SK-N-SH (cell line): ENCODE results near the gene RASSF4. TPM values are rescaled to one million over a fixed set of nuclear protein-coding genes. Genes with fewer than 3 reads are reported as not detected.

ENCODE experiments used
- CTCF ChIA-PET: fragments of 300-600, 350-600 bp; formaldehyde crosslinking; extraction: SDS; loops from one replicate; lab custom pipeline; 2021; lab: Yijun Ruan, JAX
- POLR2A ChIA-PET: fragments of 350-600 bp; sonication (Branson Sonifier 250); formaldehyde crosslinking; extraction: SDS; loops from one replicate; lab custom pipeline; 2020; ENCODE audit warnings: antibody characterized with exemption, inconsistent platforms; lab: Yijun Ruan, JAX
- DNase-seq: peaks from one replicate; pipeline ENCODE4 v3.0.0; 2012
- H2AFZ ChIP-seq: fragments of 200-600 bp; sonication (generic); 2 replicates; pipeline ENCODE4 v1.8.1; 2016; ENCODE audit warnings: antibody characterized with exemption, mild to moderate bottlenecking, low read depth
- H3F3A ChIP-seq: fragments of 200-600 bp; sonication (generic); replicated peaks from 2 replicates; pipeline ENCODE3; 2016; ENCODE audit warnings: antibody characterized with exemption, mild to moderate bottlenecking; ENCODE audit not compliant: insufficient read depth
- H3K27ac ChIP-seq, 2 experiments: fragments of 200-500 bp in 1 of 2; fragments of 200-600 bp in 1 of 2; sonication (Bioruptor generic) in 1 of 2; sonication (generic), shearing (Covaris generic) in 1 of 2; 2 replicates each; pipeline versions ENCODE4 v1.5.1 to v1.6.1; 2014 to 2016; ENCODE audit warnings: low read depth in 2 of 2, inconsistent platforms in 1 of 2, low read length in 1 of 2, mild to moderate bottlenecking in 1 of 2, mixed read lengths in 1 of 2
- H3K27me3 ChIP-seq: fragments of 200-600 bp; sonication (generic), shearing (Covaris generic); 2 replicates; pipeline ENCODE4 v1.6.1; 2016; ENCODE audit warnings: mixed run types; ENCODE audit not compliant: insufficient read depth
- H3K36me3 ChIP-seq, 2 experiments: fragments of 200-500 bp in 1 of 2; fragments of 200-600 bp in 1 of 2; sonication (Bioruptor generic) in 1 of 2; sonication (generic) in 1 of 2; replicated peaks in 1 of 2; 2 replicates each; pipeline versions ENCODE3 to v1.5.1; 2014 to 2016; ENCODE audit warnings: low read length in 1 of 2, mild to moderate bottlenecking in 1 of 2; ENCODE audit not compliant: insufficient read depth in 2 of 2, control insufficient read depth in 1 of 2
- H3K4me1 ChIP-seq, 2 experiments: fragments of 200-500 bp in 1 of 2; fragments of 200-600 bp in 1 of 2; sonication (Bioruptor generic) in 1 of 2; sonication (generic), shearing (Covaris generic) in 1 of 2; 2 replicates each; pipeline versions ENCODE4 v1.5.1 to v1.6.1; 2014 to 2016; ENCODE audit warnings: low read depth in 1 of 2, low read length in 1 of 2, mixed run types in 1 of 2; ENCODE audit not compliant: insufficient read depth in 2 of 2, control insufficient read depth in 1 of 2
- H3K4me2 ChIP-seq: fragments of 200-600 bp; sonication (generic), shearing (Covaris generic); 2 replicates; pipeline ENCODE4 v1.6.1; 2017; ENCODE audit warnings: mixed run types
- H3K4me3 ChIP-seq, 2 experiments: fragments of 200-500 bp in 1 of 2; fragments of 200-600 bp in 1 of 2; sonication (Bioruptor generic) in 1 of 2; sonication (generic), shearing (Covaris generic) in 1 of 2; 2 replicates each; pipeline versions ENCODE4 v1.5.1 to v1.8.1; 2014 to 2016; ENCODE audit warnings: low read depth in 2 of 2, inconsistent platforms in 1 of 2, low read length in 1 of 2, mild to moderate bottlenecking in 1 of 2, mixed read lengths in 1 of 2, moderate library complexity in 1 of 2
- H3K79me2 ChIP-seq: fragments of 200-600 bp; sonication (generic); 2 replicates; pipeline ENCODE4 v1.8.1; 2017; ENCODE audit warnings: mild to moderate bottlenecking; ENCODE audit not compliant: insufficient read depth
- H3K9ac ChIP-seq: fragments of 200-600 bp; sonication (generic); 2 replicates; pipeline ENCODE4 v1.6.1; 2017; ENCODE audit warnings: mixed run types
- H3K9me2 ChIP-seq: fragments of 200-600 bp; sonication (generic); 2 replicates; pipeline ENCODE4 v1.6.1; 2017; ENCODE audit warnings: mixed run types
- H3K9me3 ChIP-seq: fragments of 200-600 bp; sonication (generic); 2 replicates; pipeline ENCODE4 v1.6.1; 2017; ENCODE audit warnings: mixed run types, mild to moderate bottlenecking, moderate library complexity
- H4K20me1 ChIP-seq: fragments of 200-600 bp; sonication (generic); 2 replicates; pipeline ENCODE4 v1.6.1; 2017; ENCODE audit warnings: mild to moderate bottlenecking, mixed run types; ENCODE audit not compliant: insufficient read depth
- CHD2 ChIP-seq: fragments of 150-350 bp; IDR thresholded peaks from 2 replicates; pipeline ENCODE4 v1.6.1; 2018; ENCODE audit warnings: low read length; ENCODE audit not compliant: partially characterized antibody
- ELF1 ChIP-seq: IDR thresholded peaks from 2 replicates; pipeline ENCODE4 v1.4.0; 2012
- EP300 ChIP-seq, 2 experiments: IDR thresholded peaks; 2 replicates each; pipeline versions ENCODE4 v1.4.0 to v1.6.1; 2012; ENCODE audit warnings: borderline replicate concordance in 1 of 2, low read depth in 1 of 2, low read length in 1 of 2
- EZH2phosphoT487 ChIP-seq: fragments of 200-600 bp; sonication (generic); IDR thresholded peaks from 2 replicates; pipeline ENCODE4 v1.6.1; 2017; ENCODE audit warnings: low read depth, mixed run types, mild to moderate bottlenecking, antibody characterized with exemption, moderate library complexity, borderline replicate concordance
- FOSL2 ChIP-seq: IDR thresholded peaks from 2 replicates; pipeline ENCODE4 v1.4.0; 2012; ENCODE audit warnings: low read depth, mild to moderate bottlenecking, moderate library complexity, borderline replicate concordance
- FOXJ3 ChIP-seq: sonication (generic); formaldehyde crosslinking; IDR thresholded peaks from 2 replicates; pipeline ENCODE4 v1.5.1; 2020; ENCODE audit warnings: mild to moderate bottlenecking, missing genetic modification reagents
- GABPA ChIP-seq: IDR thresholded peaks from 2 replicates; pipeline ENCODE4 v1.4.0; 2012; ENCODE audit warnings: low read depth, mild to moderate bottlenecking
- JUND ChIP-seq: IDR thresholded peaks from 2 replicates; pipeline ENCODE4 v1.4.0; 2012
- MAX ChIP-seq: IDR thresholded peaks from 2 replicates; pipeline ENCODE4 v1.4.0; 2012; ENCODE audit warnings: low read depth
- MEF2A ChIP-seq: IDR thresholded peaks from 2 replicates; pipeline ENCODE4 v1.4.0; 2012; ENCODE audit warnings: low read depth, borderline replicate concordance
- MXI1 ChIP-seq: IDR thresholded peaks from 2 replicates; pipeline ENCODE4 v1.6.1; 2012; ENCODE audit warnings: mild to moderate bottlenecking, low read depth, low read length, improper control_type of control experiment
- NRF1 ChIP-seq: IDR thresholded peaks from 2 replicates; pipeline ENCODE4 v1.6.1; 2012; ENCODE audit warnings: low read depth, mild to moderate bottlenecking, low read length
- PBX3 ChIP-seq: IDR thresholded peaks from 2 replicates; pipeline ENCODE4; 2012
- RAD21 ChIP-seq: IDR thresholded peaks from 2 replicates; pipeline ENCODE4 v1.6.1; 2012; ENCODE audit warnings: mild to moderate bottlenecking, low read length
- RCOR1 ChIP-seq: fragments of 150-350 bp; IDR thresholded peaks from 2 replicates; pipeline ENCODE4 v1.6.1; 2017; ENCODE audit warnings: antibody characterized with exemption, low read length
- RFX5 ChIP-seq: IDR thresholded peaks from 2 replicates; pipeline ENCODE4 v1.6.1; 2012; ENCODE audit warnings: mild to moderate bottlenecking, improper control_type of control experiment, low read length
- RXRA ChIP-seq: IDR thresholded peaks from 2 replicates; pipeline ENCODE4 v1.4.0; 2012; ENCODE audit warnings: low read depth, mild to moderate bottlenecking, borderline replicate concordance
- TCF12 ChIP-seq: IDR thresholded peaks from 2 replicates; pipeline ENCODE4 v1.4.0; 2012
- TEAD4 ChIP-seq: IDR thresholded peaks from 2 replicates; pipeline ENCODE4 v1.4.0; 2012; ENCODE audit warnings: mild to moderate bottlenecking, borderline replicate concordance; ENCODE audit not compliant: insufficient read depth
- USF2 ChIP-seq: fragments of 150-350 bp; IDR thresholded peaks from 2 replicates; pipeline ENCODE4 v1.6.1; 2017; ENCODE audit warnings: antibody characterized with exemption, low read length, low read depth, borderline replicate concordance
- WGBS: methylation state at CpG from one replicate; pipeline ENCODE4 v1.1.6; 2017; ENCODE audit warnings: low lambda C conversion rate; 5-methylcytosine and 5-hydroxymethylcytosine counted together
- polyA plus RNA-seq, 3 experiments: library from polyadenylated mRNA; depleted of rRNA; stranded (reverse); fragments of >200 nt; gene quantifications; 2 replicates each; pipeline ENCODE4 v1.2.3, GENCODE V29; 2012

The RASSF4 gene
- polyA plus RNA-seq, 1 of the 3 experiments (the other 2 are of a cell fraction) = 11.0 TPM

GRCh38 chr10:44911081-44911540, 48.5 kb upstream of the RASSF4 start, which contains the start of gene TMEM72:
TSS of gene TMEM72 (plus strand) at chr10:44911337. CDS start at chr10:44911513, 176 bp downstream.
- Histone ChIP-seq H3K9me2 (no peaks in the 10 kb centered on the region), H3K36me3 (no peaks in the 10 kb centered on the region), H3K9me3 (no peaks in the 10 kb centered on the region), H3K27ac (no peak within 1 kb of the TSS), H2AFZ (no peak within 1 kb of the TSS), H3K9ac (no peak within 1 kb of the TSS), H4K20me1 (no peaks in the 10 kb centered on the region), H3K4me1 (peaks cover 0 to 6% of the 10 kb centered on the region in 2 experiments; a peak in 1 of 4 replicates), H3K27me3 (peaks cover 79% of the 10 kb centered on the region)
- POLR2A ChIA-PET = no interaction called here
- TF ChIP-seq MXI1 (no peak), USF2 (no peak), NRF1 (no peak), TEAD4 (no peak), RFX5 (no peak), FOSL2 (no peak)
- TF ChIP-seq, all 33 proteins: peak for 0
- Histone ChIP-seq H3K79me2 (no peaks in the 10 kb centered on the region), H3K4me2 (no peak within 1 kb of the TSS), H3K4me3 (no peak within 1 kb of the TSS), H3F3A (no peaks in the 10 kb centered on the region)
- CTCF ChIA-PET = interaction anchor here (1.1 to 5.4 kb wide), 2 partner anchors 9 to 22 kb away, joined by 3 to 20 read pairs; no protein-coding TSS in a partner anchor
- peak; percentile 27 for DNase-seq
- 8% methylated on average over 6 of the region's 12 CpGs for whole genome bisulfite sequencing

- H3K36me3 ChIP-seq = no peaks in the 10 kb centered on the region
- H3K4me3 ChIP-seq = no peak overlapping the region
- H3K9me3 ChIP-seq = no peaks in the 10 kb centered on the region
- no peak overlapping the region for H2AFZ ChIP-seq
- POLR2A ChIA-PET = no interaction called here
- H3K79me2 ChIP-seq = no peaks in the 10 kb centered on the region
- H3K4me1 ChIP-seq = peaks cover 0 to 6% of the 10 kb centered on the region in 2 experiments; a peak in 1 of 4 replicates
- no peaks in the 10 kb centered on the region for H4K20me1 ChIP-seq
- H3F3A ChIP-seq = no peaks in the 10 kb centered on the region
- 20% methylated on average over 3 of the region's 3 CpGs for WGBS
- no peak overlapping the region for H3K4me2 ChIP-seq
- DNase-seq = no peak
- H3K27me3 ChIP-seq = peaks cover 71% of the 10 kb centered on the region
- no peaks in the 10 kb centered on the region for H3K9me2 ChIP-seq
- no peak overlapping the region for H3K27ac ChIP-seq
- no peak for TF ChIP-seq FOSL2
- TF ChIP-seq RFX5 = no peak
- TF ChIP-seq JUND = no peak
- TF ChIP-seq FOXJ3 (CRISPR knock-in tag) = no peak
- no peak for TF ChIP-seq RAD21
- TF ChIP-seq RXRA = no peak
- TF ChIP-seq CHD2 = no peak
- TF ChIP-seq USF2 = no peak
- TF ChIP-seq EP300 (IDR thresholded peaks at IDR 0.05; ENCODE audit: borderline replicate concordance in 1 of 2, low read depth in 1 of 2, low read length in 1 of 2) = no peak
- no peak for TF ChIP-seq ELF1
- no peak for TF ChIP-seq MAX
- TF ChIP-seq PBX3 = no peak
- no peak for TF ChIP-seq MEF2A
- no peak for TF ChIP-seq TCF12
- no peak for TF ChIP-seq RCOR1
- no peak for TF ChIP-seq GABPA
- TF ChIP-seq EZH2phosphoT487 = no peak
- no peak overlapping the region for H3K9ac ChIP-seq
- CTCF ChIA-PET = interaction anchor here (5.4 kb wide), 1 partner anchor 21 kb away, joined by 20 read pairs; no protein-coding TSS in a partner anchor
These were observed 47.7 kb upstream of the RASSF4 start for GRCh38 chr10:44911951-44912350.
